GM18868 (cell line): Measurements from ENCODE around the gene SYT14.
"Not testable (repeated sequence)": the region's sequence is repeated elsewhere in the genome, so short reads cannot be mapped to it uniquely, and the experiment has no call there.

Source experiments
- ATAC-seq: cut with Tn5 transposase; IDR thresholded peaks from one replicate; pipeline ENCODE4 v1.9.1; 2021; ENCODE audit warnings: mild to moderate bottlenecking, moderate library complexity; ENCODE audit not compliant: unreplicated experiment

Gene SYT14

GRCh38 chr1:209931141-209931540 is 6.9 kb upstream of the SYT14 start:
- no peak for ATAC-seq

DNA sequence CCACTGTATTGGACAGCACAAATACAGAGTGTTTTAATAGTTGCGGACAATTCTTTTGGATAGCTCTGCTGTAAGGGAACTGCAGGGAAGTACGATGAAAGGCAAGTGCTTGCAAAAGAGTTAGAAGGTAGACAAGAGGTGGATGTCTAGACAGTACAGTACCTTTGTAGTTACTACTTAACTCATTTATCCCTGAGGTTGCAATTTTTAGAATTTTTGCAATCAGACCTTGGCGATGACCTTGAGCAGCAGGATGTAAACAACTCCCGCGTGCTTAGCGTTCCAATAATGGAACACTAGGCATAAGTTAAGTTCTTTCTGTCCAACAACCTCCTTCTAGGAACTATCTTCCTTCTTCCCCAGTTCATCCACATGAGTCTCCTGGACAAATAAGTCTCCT is 1.9 kb upstream of the SYT14 start:
- ATAC-seq, result no peak

DNA sequence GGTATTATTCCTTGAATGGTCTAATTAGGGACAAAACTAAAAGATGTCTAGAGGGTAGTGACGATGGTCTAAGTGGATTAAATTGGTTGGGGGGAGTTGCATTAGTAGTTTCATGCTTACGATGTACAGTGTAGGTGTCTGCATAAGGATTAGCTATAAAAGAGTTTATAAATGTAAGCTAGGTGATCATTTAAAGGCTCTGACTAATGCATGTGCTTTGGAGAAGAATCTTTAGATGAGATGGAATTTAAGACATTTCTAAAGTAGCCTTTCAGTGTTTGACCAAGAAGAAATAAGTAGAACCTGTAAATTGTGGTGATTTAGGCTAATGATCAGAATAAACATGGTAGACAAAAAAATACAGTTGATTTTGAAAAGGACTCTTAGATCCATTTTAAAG is 7.4 kb downstream of the SYT14 start:
- no peak for ATAC-seq

- ATAC-seq, result no peak
Measured at GRCh38 chr1:209948155-209948554, 10.1 kb downstream of the SYT14 start.

- no peak for ATAC-seq
Measured at GRCh38 chr1:209956116-209956515, 18.1 kb downstream of the SYT14 start.

DNA sequence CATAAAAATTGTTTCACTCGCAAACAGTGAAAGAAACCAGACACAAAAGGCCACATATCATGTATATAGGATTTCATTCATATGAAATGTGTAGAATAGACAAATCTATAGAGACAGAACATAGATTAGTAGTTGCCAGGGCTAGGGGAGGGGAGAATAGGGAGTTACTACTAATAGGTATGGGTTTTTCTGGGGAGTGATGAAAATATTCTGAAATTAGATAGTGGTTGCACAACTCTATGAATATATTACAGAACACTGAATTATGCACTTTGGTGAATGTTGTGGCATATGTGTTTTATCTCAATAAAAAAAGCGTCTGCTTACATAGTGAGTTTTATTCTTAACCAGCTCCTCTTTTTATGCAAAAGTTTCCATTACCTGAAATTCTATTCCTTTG is 21.6 kb downstream of the SYT14 start:
- no peak for ATAC-seq

DNA sequence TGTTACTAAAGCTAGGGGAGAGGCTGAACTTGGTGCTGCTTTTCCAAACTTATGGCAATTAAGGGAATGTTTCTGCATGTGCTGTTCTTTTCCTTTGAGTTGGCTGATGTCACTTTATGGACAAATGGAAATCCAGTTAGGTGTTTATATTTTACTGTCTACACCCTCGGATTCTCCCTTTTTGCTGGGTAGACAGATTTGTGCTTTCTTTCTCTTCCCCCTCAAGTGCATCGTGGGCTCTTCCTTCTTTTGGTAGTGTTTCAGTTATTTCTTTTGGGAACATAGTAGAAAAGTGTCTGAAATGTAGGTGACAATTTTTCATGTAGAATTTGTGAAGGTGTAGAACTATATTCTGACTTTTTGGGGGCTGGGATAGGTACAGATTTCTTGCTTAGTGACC is 22.9 kb downstream of the SYT14 start:
- no peak for ATAC-seq

GRCh38 chr1:209962388-209962787 is 24.4 kb downstream of the SYT14 start:
- no peak for ATAC-seq

DNA sequence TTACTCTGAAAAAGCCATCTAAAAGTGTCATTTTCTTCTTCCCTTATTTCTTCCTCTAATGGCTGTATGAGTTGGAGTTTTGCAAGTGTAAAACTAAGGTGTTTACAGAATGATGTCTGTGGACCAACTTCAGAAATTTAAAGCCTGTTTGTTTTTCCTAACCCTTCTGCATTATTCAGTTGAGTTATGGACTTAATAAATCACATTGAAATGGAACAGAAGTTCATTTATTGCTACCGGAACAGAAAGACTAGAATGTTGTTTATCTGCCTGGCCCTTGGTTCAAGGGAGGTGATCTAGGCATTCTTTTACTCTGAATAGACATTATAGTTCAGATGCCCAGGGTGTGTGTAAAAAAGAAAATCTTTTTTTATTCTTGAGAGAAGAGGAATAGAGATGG is 24.8 kb downstream of the SYT14 start:
- no peak for ATAC-seq

DNA sequence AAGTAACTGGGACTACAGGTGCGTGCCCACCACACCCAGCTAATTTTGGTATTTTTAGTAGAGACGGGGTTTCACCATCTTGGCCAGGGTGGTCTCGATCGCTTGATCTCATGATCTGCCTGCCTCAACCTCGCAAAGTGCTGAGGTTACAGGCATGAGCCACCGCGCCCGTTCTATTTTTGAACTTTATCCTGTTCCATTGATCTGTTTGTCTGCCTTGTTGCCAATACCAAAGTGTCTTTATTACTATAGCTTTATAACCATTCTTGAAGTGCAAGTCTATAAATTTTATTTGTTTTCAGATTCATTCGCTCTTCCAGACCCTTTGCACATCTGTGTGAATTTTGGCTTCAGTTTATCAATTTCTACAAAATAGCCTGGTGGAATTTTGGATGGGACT is 28.0 kb downstream of the SYT14 start:
- ATAC-seq, result no peak

DNA sequence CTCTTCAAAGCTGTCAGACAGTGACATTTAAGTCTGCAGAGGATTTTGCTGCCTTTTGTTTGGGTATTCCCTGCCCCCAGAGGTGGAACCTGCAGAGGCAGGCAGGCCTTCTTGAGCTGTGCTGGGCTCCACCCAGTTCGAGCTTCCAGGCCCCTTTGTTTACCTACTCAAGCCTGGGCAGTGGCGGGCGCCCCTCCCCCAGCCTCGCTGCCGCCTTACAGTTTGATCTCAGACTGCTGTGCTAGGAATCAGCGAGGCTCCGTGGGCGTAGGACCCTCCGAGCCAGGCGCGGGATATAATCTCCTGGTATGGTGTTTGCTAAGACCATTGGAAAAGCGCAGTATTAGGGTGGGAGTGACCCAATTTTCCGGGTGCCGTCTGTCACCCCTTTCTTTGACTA is 40.7 kb downstream of the SYT14 start:
- not testable (repeated sequence) for ATAC-seq

GRCh38 chr1:209983953-209984352 is 45.9 kb downstream of the SYT14 start:
- ATAC-seq, result no peak

DNA sequence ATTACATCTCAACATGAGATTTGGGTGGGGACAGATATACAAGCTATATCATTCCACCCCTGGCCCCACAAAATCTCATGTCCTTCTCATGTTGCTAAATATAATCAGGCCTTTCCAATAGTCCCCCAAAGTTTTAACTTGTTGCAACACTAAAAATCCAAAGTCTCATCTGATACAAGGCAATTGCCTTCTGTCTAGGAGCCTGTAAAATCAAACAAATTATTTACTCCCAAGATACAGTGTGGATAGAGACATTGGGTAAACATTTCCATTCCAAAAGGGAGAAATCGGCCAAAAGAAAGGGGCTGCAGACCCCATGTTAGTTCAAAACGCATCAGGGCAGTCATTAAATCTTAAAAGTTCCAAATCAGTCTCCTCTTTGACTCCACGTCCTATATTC is 47.0 kb downstream of the SYT14 start:
- no peak for ATAC-seq

DNA sequence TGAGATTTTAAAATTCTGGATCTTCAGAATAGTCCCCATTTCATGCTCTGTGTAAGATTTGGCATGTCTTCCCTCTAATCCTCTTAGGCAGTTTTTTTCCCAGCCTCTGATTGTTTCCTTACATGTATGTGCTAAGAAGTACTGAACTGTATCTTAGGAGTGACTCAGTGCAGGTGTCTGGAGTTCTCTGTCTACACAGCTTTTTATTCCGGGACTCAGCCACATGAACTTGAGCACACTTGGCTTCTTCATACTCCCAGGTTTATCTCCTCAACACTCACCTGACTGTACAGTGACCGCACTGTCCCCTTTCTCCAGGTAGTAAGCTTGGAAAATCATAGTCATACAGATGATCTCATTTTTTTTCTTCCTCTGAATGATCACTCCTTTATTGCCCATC is 50.7 kb downstream of the SYT14 start:
- no peak for ATAC-seq

- ATAC-seq, result no peak
Measured at GRCh38 chr1:209989525-209989924, 51.5 kb downstream of the SYT14 start.

DNA sequence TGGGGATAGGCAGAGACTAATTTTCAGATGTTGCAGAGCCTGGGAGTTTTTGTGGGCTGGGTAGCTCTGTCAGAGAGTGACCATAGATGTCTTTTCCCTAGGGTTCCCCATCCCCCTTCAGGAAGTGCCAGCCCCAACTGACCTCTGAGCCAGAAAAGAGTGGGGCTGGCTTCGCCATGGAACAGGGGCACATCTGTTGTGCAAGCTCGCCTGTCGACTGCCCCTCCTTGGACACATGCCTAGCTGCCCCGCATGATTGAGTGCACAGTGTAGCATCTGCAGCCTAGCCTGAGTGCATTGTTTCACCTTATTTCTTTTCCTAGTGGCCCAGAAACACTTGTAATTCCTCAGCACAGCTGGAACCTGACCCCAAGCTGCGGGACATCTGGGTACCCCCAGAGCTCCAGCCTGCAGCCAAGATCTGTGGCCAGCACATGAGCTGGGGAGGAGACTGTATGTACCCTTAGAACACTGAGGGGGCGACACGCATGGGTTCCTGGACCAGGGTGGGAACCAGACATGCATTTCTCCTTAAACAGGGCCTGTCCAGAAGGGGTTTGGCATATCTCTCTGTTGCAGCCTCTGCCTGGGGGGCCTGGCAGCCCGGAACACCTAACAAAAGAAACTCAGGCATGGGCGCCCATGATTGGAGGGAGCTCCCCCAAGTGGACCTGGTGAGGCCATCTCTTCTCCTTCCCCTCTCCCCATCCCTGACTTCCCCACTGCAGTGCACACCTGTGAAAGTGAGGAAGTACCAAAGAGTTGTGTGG is 55.2 kb downstream of the SYT14 start:
- ATAC-seq, result no peak

DNA sequence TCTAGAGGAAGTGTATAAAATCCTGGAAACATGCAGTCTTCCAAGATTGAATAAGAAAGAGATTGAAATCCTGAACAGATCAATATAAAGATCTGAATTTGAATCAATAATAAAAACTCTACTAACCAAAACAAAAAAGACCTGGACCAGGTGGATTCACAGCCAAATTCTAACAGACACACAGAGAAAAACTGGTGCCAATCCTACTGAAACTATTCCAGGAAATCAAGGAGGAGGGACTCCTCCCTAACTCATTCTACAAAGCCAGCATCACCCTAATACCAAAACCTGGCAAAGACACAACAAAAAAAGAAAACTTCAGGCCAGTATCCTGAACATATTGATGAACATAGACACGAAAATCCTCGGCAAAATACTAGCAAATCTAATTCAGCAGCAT is 58.3 kb downstream of the SYT14 start:
- ATAC-seq, result no peak

DNA sequence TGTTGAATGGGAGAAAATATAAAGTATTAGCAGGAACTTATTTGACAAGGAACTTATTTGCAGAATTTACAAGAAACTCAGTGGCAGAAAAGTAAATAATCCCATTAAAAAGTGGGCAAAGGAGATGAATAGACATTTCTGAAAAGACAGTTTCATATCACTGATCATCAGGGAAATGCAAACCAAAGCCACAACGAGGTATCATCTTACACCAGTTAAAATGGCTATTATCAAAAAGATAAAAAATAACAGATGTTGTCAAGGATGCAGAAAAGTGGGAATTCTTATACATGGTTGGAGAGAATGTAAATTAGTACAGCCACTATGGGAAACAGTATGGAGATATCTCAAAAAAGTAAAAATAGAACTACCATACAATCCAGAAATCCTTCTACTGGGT is 61.0 kb downstream of the SYT14 start:
- ATAC-seq, result no peak

- ATAC-seq, result no peak
Measured at GRCh38 chr1:210001751-210002150, 63.7 kb downstream of the SYT14 start.

DNA sequence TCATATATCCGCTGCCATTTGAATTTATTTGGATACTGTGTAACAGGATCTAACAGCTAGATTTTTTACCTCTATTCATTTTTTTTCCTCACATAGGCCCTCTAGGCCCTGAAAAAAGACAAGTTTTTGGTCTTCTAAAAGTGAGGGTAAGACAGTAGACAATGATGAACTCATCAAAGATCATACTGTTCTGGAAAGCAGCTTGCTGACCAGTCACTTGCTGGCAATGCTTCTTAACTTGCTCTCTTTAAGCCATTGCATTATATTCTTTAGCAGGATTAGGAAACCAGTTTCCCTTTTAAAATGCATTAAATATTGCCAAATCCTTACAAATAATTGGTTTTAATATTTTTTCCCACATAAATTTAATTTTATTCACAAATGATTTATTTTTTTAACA is 65.5 kb downstream of the SYT14 start:
- no peak for ATAC-seq

- no peak for ATAC-seq
Measured at GRCh38 chr1:210010161-210010560, 72.1 kb downstream of the SYT14 start.

DNA sequence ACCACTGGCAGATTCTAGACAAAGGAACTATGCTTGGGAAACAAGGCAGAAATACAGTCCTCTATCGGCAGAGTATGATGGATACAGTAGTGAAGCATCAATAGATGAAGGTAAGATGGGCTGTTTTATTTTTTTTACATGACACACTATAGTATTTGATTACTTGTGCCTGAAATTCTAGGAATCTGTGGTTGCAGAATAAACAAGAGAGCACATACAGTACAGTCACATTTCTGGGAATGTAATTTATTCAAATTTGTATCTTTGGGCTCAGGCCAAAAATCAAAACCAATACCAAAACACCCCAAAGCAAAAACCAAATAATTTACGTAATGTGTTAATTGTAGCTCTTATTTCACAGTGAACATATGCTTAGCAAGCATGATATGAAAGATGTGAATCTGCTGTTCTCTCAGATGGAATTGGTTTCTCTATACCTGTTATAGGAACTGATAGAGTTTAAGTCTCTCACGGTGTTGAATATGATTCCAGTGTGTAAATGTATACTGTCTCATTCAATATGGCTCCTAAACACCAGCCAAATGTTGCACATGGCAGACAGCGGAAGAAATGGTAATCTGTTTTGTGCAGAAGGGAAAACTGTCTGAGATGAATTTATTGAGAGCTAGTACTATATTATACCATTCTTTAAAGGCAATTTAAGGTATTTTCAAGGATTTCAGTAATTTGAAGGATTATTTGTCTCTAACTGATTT is 83.3 kb downstream of the SYT14 start:
- ATAC-seq, result no peak

DNA sequence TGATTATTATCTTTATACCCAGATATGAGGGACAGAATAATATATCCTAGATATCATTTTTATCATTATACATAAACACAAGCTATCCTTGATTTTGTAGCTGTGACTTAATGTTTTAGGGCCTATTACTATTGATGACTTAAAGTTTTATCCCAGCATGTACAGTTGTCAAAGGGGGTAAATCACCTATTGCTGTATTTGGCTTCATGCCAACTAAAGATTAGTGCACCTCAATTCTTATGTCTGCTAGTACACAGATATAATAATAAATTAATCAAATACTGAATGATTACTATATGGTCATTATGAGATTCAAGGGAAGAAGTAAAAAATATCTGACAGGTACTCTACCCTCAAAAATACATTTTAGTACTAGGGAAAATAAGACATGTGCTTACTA is 84.0 kb downstream of the SYT14 start:
- no peak for ATAC-seq
